Epithelial cell of prostate (primary cell): ENCODE results near the gene PCDHA5.
"Not testable (repeated sequence)": the region's sequence is repeated elsewhere in the genome, so short reads cannot be mapped to it uniquely, and the experiment has no call there.

ENCODE experiments used
- DNase-seq: peaks from one replicate; pipeline ENCODE4 v3.0.0-alpha.2; 2011; ENCODE audit warnings: low read depth, low spot score
- H3K27ac ChIP-seq: fragments of 450-650 bp; 2 replicates; pipeline ENCODE4 v1.5.1; 2017; ENCODE audit warnings: mild to moderate bottlenecking

Gene PCDHA5

DNA sequence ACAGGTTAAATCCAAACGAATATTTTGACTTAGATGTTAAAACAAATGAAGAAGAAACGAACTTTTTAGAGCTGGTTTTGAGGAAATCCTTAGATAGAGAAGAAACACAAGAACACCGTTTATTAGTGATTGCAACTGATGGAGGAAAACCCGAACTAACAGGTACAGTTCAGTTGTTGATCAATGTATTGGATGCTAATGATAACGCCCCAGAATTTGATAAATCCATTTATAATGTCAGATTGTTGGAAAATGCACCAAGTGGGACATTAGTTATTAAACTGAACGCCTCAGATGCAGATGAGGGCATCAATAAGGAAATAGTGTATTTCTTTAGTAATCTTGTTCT is 842 bp downstream of the PCDHA5 start:
- no peak for DNase-seq
- H3K27ac ChIP-seq, result no peak overlapping the region

DNA sequence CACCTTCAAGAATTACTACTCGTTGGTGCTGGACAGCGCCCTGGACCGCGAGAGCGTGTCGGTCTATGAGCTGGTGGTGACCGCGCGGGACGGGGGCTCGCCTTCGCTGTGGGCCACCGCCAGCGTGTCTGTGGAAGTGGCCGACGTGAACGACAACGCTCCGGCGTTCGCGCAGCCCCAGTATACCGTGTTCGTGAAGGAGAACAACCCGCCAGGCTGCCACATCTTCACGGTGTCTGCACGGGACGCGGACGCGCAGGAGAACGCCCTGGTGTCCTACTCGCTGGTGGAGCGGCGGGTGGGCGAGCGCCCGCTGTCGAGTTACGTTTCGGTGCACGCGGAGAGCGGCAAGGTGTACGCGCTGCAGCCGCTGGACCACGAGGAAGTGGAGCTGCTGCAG is 1.6 kb downstream of the PCDHA5 start:
- not testable (repeated sequence) for DNase-seq, H3K27ac ChIP-seq

DNA sequence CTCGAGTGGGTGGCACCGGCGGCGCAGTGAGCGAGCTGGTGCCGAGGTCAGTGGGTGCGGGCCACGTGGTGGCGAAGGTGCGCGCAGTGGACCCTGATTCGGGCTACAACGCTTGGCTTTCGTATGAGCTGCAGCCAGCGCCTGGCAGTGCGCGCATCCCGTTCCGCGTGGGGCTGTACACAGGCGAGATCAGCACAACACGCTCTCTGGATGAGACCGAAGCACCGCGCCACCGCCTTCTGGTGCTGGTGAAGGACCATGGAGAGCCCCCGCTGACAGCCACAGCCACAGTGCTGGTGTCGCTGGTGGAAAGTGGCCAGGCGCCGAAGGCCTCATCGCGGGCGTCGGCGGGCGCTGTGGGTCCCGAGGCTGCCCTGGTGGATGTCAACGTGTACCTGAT is 2.1 kb downstream of the PCDHA5 start:
- no peak for DNase-seq
- H3K27ac ChIP-seq, result no peak overlapping the region

DNA sequence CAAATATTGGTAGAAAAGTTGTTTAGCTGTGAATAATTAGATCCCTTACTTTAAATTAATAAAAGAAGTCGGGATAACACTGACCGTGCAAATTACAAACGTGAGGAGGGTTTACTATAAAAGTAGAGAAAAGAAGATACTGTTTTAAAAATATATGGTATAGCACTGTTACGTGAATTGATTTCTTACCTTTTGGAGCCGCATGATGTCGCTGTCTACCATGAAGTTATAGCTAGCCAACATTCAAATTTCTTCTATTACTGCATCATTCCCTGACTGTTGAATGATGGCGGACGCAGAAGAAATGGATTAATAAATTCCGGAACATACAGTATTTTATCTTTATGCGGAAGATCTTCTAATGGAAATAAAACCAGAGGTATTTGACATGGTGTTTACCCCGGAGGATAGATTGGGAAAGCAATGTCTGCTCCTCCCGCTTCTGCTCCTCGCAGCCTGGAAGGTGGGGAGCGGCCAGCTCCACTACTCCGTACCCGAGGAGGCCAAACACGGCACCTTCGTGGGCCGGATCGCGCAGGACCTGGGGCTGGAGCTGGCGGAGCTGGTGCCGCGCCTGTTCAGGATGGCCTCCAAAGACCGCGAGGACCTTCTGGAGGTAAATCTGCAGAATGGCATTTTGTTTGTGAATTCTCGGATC is 6.4 kb downstream of the PCDHA5 start, which contains the start of gene PCDHA6:
PCDHA6 (plus strand) TSS at position 257 of the 658 bp plus-strand sequence; CDS start at position 389, 132 bp downstream.
- H3K27ac ChIP-seq, result no peak within 1 kb of the TSS
- no peak for DNase-seq

DNA sequence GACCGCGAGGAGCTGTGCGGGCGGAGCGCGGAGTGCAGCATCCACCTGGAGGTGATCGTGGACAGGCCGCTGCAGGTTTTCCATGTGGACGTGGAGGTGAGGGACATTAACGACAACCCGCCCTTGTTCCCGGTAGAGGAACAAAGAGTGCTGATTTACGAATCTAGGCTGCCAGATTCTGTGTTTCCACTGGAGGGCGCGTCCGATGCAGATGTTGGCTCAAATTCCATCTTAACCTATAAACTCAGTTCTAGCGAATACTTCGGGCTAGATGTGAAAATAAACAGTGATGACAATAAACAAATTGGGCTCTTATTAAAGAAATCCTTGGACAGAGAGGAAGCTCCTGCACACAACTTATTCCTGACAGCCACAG is 6.9 kb downstream of the PCDHA5 start:
- no peak overlapping the region for H3K27ac ChIP-seq
- no peak for DNase-seq

DNA sequence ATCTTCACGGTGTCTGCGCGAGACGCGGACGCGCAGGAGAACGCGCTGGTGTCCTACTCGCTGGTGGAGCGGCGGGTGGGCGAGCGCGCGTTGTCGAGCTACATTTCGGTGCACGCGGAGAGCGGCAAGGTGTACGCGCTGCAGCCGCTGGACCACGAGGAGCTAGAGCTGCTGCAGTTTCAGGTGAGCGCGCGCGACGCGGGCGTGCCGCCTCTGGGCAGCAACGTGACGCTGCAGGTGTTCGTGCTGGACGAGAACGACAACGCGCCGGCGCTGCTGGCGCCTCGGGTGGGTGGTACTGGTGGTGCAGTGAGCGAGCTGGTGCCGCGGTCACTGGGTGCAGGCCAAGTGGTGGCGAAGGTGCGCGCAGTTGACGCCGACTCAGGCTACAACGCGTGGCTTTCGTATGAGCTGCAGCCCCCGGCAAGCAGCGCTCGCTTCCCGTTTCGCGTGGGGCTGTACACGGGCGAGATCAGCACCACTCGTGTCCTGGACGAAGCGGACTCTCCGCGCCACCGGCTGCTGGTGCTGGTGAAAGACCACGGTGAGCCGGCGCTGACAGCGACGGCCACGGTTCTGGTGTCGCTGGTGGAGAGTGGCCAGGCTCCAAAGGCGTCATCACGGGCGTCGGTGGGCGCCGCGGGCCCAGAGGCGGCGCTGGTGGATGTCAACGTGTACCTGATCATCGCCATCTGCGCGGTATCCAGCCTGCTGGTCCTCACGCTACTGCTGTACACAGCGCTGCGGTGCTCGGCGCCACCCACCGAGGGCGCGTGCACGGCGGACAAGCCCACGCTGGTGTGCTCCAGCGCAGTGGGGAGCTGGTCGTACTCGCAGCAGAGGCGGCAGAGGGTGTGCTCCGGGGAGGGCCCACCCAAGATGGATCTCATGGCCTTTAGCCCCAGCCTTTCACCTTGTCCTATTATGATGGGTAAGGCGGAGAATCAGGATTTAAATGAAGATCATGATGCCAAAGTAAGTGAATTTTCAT is 8.4 kb downstream of the PCDHA5 start:
- not testable (repeated sequence) for H3K27ac ChIP-seq, DNase-seq

DNA sequence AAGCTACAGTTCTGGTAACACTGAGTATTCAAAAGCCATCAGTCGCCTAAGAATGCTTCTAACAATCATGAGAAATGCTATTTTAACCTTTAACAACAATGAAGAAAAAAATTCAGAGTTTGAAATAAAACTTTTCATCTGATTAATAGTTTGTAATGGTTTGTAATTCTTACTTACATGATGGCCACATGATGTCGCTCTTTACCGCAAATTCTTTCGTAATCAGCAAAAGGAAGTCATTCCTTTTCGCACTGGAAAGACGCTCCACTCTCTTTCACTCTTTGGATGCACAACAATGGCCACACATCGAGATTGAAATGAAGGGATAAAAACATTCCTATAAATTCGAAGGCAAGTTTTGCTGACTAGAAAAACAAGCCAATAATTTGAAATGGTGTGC is 12.6 kb downstream of the PCDHA5 start, which contains the start of gene PCDHA7:
PCDHA7 (plus strand) TSS at position 277 of the 400 bp plus-strand sequence; CDS start at position 392, 115 bp downstream.
- no peak within 1 kb of the TSS for H3K27ac ChIP-seq
- DNase-seq, result no peak

DNA sequence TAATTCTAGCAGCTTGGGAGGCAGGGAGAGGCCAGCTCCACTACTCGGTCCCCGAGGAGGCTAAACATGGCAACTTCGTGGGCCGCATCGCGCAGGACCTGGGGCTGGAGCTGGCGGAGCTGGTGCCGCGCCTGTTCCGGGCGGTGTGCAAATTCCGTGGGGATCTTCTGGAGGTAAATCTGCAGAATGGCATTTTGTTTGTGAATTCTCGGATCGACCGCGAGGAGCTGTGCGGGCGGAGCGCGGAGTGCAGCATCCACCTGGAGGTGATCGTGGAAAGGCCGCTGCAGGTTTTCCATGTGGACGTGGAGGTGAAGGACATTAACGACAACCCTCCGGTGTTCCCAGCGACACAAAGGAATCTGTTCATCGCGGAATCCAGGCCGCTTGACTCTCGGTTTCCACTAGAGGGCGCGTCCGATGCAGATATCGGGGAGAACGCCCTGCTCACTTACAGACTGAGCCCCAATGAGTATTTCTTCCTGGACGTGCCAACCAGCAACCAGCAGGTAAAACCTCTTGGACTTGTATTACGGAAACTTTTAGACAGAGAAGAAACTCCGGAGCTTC is 13.1 kb downstream of the PCDHA5 start:
- not testable (repeated sequence) for DNase-seq, H3K27ac ChIP-seq

DNA sequence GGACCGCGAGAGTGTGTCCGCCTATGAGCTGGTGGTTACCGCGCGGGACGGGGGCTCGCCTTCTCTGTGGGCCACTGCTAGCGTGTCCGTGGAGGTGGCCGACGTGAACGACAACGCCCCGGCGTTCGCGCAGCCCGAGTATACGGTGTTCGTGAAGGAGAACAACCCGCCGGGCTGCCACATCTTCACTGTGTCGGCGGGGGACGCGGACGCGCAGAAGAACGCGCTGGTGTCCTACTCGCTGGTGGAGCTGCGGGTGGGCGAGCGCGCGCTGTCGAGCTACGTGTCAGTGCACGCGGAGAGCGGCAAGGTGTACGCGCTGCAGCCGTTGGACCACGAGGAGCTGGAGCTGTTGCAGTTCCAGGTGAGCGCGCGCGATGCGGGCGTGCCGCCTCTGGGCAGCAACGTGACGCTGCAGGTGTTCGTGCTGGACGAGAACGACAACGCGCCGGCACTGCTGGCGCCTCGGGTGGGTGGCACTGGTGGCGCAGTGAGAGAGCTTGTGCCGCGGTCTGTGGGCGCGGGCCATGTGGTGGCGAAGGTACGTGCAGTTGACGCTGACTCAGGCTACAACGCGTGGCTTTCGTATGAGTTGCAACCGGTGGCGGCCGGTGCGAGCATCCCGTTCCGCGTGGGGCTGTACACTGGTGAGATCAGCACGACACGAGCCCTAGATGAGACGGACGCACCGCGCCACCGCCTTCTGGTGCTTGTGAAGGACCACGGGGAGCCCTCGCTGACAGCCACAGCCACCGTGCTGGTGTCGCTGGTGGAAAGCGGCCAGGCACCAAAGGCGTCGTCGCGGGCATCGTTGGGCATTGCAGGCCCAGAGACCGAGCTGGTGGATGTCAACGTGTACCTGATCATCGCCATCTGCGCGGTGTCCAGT is 14.5 kb downstream of the PCDHA5 start:
- no peak overlapping the region for H3K27ac ChIP-seq
- DNase-seq, result no peak

DNA sequence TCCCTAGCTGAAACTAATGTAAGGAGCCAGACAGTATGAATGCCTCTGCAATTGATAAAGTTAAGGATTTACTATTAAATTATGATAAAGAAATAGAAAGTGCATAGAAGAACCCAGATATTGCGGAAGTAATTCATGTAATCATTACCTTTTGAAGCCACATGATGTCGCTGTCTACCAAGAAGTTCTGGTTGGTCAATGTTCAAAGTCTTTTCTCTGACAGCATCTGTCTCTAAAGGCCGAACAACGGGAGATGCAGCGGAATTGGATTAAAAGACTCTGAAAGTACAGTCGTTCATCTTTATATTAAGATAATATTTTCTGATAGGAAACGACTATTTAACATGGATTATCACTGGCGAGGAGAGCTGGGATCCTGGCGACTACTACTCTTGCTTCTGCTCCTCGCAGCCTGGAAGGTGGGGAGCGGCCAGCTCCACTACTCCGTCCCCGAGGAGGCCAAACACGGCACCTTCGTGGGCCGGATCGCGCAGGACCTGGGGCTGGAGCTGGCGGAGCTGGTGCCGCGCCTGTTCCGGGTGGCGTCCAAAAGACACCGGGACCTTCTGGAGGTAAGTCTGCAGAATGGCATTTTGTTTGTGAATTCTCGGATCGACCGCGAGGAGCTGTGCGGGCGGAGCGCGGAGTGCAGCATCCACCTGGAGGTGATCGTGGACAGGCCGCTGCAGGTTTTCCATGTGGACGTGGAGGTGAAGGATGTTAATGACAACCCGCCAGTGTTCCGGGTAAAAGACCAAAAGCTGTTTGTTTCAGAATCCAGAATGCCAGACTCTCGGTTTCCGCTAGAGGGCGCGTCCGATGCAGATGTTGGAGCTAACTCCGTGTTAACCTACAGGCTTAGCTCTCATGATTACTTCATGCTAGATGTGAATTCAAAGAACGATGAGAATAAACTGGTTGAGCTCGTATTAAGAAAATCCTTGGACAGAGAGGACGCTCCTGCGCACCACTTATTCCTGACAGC is 19.9 kb downstream of the PCDHA5 start, which contains the start of gene PCDHA8:
PCDHA8 (plus strand) TSS at position 210 of the 985 bp plus-strand sequence; CDS start at position 345, 135 bp downstream.
- DNase-seq, result no peak
- H3K27ac ChIP-seq, result no peak within 1 kb of the TSS

DNA sequence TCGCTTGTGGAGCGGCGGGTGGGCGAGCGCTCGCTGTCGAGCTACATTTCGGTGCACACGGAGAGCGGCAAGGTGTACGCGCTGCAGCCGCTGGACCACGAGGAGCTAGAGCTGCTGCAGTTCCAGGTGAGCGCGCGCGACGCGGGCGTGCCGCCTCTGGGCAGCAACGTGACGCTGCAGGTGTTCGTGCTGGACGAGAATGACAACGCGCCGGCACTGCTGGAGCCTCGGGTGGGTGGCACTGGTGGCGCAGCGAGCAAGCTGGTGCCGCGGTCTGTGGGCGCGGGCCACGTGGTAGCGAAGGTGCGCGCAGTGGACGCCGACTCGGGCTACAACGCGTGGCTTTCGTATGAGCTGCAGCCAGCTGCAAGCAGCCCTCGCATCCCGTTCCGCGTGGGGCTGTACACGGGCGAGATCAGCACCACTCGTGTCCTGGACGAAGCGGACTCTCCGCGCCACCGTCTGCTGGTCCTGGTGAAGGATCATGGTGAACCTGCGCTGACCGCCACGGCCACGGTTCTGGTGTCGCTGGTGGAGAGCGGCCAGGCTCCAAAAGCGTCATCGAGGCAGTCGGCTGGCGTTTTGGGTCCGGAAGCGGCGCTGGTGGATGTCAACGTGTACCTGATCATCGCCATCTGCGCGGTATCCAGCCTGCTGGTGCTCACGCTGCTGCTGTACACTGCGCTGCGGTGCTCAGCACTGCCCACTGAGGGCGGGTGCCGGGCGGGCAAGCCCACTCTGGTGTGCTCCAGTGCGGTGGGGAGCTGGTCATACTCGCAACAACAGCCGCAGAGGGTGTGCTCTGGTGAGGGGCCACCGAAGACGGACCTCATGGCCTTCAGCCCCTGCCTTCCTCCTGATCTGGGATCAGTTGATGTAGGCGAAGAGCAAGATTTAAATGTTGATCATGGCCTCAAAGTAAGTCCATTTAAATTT is 21.7 kb downstream of the PCDHA5 start:
- no peak for DNase-seq
- no peak overlapping the region for H3K27ac ChIP-seq

DNA sequence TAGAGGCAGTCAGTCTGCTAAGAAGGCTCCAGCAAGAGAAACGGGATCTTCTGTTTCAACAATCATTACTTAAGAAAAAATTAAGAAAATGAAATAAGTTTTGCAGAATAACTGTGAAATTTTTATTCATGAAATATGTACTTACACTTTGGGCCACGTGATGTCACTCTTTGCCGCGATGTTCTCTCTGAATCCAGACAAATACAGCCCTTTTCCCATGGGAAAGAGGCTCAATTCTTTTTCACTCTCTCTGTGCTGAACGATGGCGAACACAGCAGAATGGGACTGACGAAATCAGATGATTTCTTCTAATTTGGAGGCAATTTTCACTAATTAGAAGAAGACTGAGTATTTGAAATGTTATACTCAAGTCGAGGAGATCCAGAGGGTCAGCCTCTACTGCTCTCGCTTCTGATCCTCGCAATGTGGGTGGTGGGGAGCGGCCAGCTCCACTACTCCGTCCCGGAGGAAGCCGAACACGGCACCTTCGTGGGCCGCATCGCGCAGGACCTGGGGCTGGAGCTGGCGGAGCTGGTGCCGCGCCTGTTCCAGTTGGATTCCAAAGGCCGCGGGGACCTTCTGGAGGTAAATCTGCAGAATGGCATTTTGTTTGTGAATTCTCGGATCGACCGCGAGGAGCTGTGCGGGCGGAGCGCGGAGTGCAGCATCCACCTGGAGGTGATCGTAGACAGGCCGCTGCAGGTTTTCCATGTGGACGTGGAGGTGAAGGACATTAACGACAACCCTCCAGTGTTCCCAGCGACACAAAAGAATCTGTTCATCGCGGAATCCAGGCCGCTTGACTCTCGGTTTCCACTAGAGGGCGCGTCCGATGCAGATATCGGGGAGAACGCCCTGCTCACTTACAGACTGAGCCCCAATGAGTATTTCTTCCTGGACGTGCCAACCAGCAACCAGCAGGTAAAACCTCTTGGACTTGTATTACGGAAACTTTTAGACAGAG is 27.0 kb downstream of the PCDHA5 start, which contains the start of gene PCDHA9:
PCDHA9 (plus strand) TSS at position 244 of the 964 bp plus-strand sequence; CDS start at position 358, 114 bp downstream.
- H3K27ac ChIP-seq, DNase-seq: not testable (repeated sequence)

DNA sequence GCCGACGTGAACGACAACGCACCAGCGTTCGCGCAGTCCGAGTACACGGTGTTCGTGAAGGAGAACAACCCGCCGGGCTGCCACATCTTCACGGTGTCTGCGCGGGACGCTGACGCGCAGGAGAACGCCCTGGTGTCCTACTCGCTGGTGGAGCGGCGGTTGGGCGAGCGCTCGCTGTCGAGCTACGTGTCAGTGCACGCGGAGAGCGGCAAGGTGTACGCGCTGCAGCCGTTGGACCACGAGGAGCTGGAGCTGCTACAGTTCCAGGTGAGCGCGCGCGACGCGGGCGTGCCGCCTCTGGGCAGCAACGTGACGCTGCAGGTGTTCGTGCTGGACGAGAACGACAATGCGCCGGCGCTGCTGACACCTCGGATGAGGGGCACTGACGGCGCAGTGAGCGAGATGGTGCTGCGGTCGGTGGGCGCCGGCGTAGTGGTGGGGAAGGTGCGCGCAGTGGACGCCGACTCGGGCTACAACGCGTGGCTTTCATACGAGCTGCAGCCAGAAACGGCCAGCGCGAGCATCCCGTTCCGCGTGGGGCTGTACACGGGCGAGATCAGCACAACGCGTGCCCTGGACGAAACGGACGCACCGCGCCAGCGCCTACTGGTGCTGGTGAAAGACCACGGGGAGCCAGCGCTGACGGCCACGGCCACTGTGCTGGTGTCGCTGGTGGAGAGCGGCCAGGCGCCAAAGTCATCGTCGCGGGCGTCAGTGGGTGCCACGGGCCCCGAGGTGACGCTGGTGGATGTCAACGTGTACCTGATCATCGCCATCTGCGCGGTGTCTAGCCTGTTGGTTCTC is 28.6 kb downstream of the PCDHA5 start:
- not testable (repeated sequence) for H3K27ac ChIP-seq, DNase-seq

DNA sequence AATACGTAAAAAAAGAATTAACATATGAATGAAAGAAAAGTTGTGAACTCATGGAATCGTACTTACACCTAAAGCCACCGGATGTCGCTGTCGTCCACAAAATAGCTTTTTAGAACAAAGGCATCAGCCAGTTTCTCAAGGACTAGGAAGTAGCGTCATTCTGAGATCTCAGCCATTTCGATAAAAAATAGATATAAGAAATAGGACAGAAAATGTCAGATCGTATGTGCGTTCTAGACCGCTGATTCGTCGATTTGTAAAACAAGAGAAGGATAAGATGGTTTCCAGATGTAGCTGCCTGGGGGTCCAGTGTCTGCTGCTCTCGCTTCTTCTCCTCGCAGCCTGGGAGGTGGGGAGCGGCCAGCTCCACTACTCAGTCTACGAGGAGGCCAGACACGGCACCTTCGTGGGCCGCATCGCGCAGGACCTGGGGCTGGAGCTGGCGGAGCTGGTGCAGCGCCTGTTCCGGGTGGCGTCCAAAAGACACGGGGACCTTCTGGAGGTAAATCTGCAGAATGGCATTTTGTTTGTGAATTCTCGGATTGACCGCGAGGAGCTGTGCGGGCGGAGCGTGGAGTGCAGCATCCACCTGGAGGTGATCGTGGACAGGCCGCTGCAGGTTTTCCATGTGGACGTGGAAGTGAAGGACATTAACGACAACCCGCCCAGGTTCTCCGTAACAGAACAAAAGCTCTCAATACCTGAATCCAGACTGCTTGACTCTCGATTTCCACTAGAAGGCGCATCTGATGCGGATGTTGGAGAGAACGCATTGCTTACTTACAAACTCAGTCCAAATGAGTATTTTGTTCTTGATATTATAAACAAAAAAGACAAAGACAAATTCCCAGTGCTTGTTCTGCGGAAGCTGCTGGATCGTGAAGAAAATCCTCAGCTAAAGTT is 34.6 kb downstream of the PCDHA5 start, which contains the start of gene PCDHA10:
PCDHA10 (plus strand) TSS at position 126 of the 903 bp plus-strand sequence; CDS start at position 278, 152 bp downstream.
- no peak for DNase-seq

More for the DNA sequence above, 34.6 kb downstream of the PCDHA5 start, which contains the start of gene PCDHA10:
- H3K27ac ChIP-seq, result no peak within 1 kb of the TSS
